Astrocyte of the cerebellum (primary cell): ENCODE data around the gene IRX2.

Source experiments
- DNase-seq: peaks from one replicate; pipeline ENCODE4 v3.0.0-alpha.2; 2011; ENCODE audit warnings: low read depth
- H3K4me3 ChIP-seq: 2 replicates; pipeline ENCODE4 v1.5.1; 2011; ENCODE audit warnings: mild to moderate bottlenecking, low read depth, low read length, moderate library complexity
- CTCF ChIP-seq: IDR thresholded peaks from 2 replicates; pipeline ENCODE4 v1.5.1; 2012; ENCODE audit warnings: low read length, low read depth, moderate library complexity, mild to moderate bottlenecking; ENCODE audit errors: missing control alignments
- in situ Hi-C: cut with HindIII; loops from 2 replicates; pipeline ENCODE4 v1.10.0; 2017; ENCODE audit warnings: low sequenced_read_pairs

Gene IRX2

GRCh38 chr5:2732004-2732403 is 19.5 kb downstream of the IRX2 start:
- in situ Hi-C loops = loop anchor here (25.0 kb wide), 2 partner anchors 580 to 880 kb away; no protein-coding TSS in a partner anchor
- no peak for DNase-seq
- no peak for TF ChIP-seq CTCF
- no peak overlapping the region for H3K4me3 ChIP-seq

- no peak for DNase-seq
- no peak for TF ChIP-seq CTCF
- no peak overlapping the region for H3K4me3 ChIP-seq
- in situ Hi-C loops = loop anchor here (25.0 kb wide), 2 partner anchors 583 to 883 kb away; no protein-coding TSS in a partner anchor
Measured at GRCh38 chr5:2729189-2729588, 22.3 kb downstream of the IRX2 start.

- no peak overlapping the region for H3K4me3 ChIP-seq
- in situ Hi-C loops = loop anchor here (25.0 kb wide), 2 partner anchors 585 to 885 kb away; no protein-coding TSS in a partner anchor
- no peak for DNase-seq
- TF ChIP-seq CTCF = no peak
Measured at GRCh38 chr5:2727550-2727949, 23.9 kb downstream of the IRX2 start.

- in situ Hi-C loops = loop anchor here (25.0 kb wide), 2 partner anchors 586 to 886 kb away; no protein-coding TSS in a partner anchor
- DNase-seq = no peak
- TF ChIP-seq CTCF = no peak
- H3K4me3 ChIP-seq = no peak overlapping the region
Measured at GRCh38 chr5:2725980-2726765, 25.3 kb downstream of the IRX2 start.

GRCh38 chr5:2724831-2725230 is 26.6 kb downstream of the IRX2 start:
- TF ChIP-seq CTCF = no peak
- no peak overlapping the region for H3K4me3 ChIP-seq
- no peak for DNase-seq
- in situ Hi-C loops = loop anchor here (5.0 to 25.0 kb wide), 3 partner anchors 38 to 887 kb away; no protein-coding TSS in a partner anchor

GRCh38 chr5:2724031-2724581 is 27.4 kb downstream of the IRX2 start:
- no peak overlapping the region for H3K4me3 ChIP-seq
- in situ Hi-C loops = loop anchor here (5.0 kb wide), 1 partner anchor 37 kb away; no protein-coding TSS in a partner anchor
- DNase-seq = no peak
- TF ChIP-seq CTCF = no peak
